Measurements from ENCODE around the gene FAM110A. TPM values are rescaled to one million over a fixed set of nuclear protein-coding genes. Genes with fewer than 3 reads are reported as not detected.

Gene FAM110A
- total and polyA plus RNA-seq, 2 donors (not counting 1 experiment from before 2014, with no cell fraction given) = 15.6 to 18.4 TPM

DNA sequence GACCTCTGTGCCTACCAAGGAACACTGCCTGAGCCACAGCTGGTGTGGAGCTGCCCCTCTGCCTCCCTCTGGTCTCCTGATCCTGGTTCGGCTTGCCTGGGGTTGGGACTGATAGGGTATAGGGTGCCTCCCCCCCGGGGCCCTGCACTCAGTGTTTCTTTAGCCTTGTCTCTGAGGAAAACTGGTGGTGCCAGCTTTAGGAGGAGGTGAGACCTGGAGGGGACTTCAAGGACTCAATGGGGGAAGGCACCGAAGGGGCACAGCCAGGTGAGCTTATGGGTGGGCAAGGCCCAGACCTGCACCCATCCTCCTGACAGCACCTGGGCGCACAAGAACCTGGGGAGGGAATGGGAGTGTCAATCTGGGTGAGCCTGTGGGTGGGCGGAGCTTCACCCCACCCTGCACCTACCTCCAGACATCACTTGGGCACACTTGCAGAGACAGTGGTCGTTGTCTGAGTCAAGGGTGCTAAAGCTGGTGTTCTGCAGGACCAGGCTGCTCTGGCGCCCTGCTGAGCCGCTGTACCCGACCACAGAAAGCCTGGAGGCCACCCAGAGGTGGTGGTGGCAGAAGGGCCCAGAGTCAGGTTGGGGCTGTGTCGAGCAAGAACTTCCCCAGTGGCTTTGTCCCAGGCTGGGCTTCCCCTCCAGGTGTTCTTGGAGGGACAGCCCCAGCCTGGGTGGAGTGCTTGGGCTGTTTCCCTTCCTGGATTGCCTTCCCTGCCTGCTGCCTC, 40.5 kb downstream of the FAM110A start:
- 87% methylated on average over 8 of the region's 10 CpGs for WGBS (ENCODE audit: insufficient coverage)
- Histone ChIP-seq H3K4me3 (ENCODE audit: control extremely low read depth in 1 of 5, extremely low read depth in 1 of 5, insufficient read depth in 1 of 5, low read depth in 2 of 5, low read length in 4 of 5) (no peak overlapping the region), H3K27ac (ENCODE audit: low read length in 2 of 2) (no peak overlapping the region), H3K27me3 (replicated peaks in 1 of 4; ENCODE audit: control extremely low read depth in 1 of 4, control insufficient read depth in 3 of 4, insufficient read depth in 4 of 4, low read length in 3 of 4) (peaks cover 0 to 3% (median 0%) of the 10 kb centered on the region in 4 experiments), H2AFZ (ENCODE audit: insufficient read depth, low read depth, low read length, poor library complexity, severe bottlenecking) (no peak overlapping the region), H3K36me3 (replicated peaks in 1 of 2; ENCODE audit: control extremely low read depth in 1 of 2, control insufficient read depth in 1 of 2, extremely low read depth in 1 of 2, insufficient read depth in 2 of 2, low read length in 1 of 2) (no peaks in the 10 kb centered on the region), H3K4me2 (replicated peaks; ENCODE audit: low read depth, low read length, poor library complexity, severe bottlenecking) (no peak overlapping the region), H3K4me1 (ENCODE audit: control insufficient read depth in 2 of 2, insufficient read depth in 2 of 2, low read length in 2 of 2) (no peaks in the 10 kb centered on the region), H3K9ac (ENCODE audit: low read length) (no peak overlapping the region), H3K9me3 (ENCODE audit: control extremely low read depth in 1 of 3, control insufficient read depth in 2 of 3, insufficient read depth in 1 of 3, low read length in 2 of 3) (no peaks in the 10 kb centered on the region), H4K20me1 (ENCODE audit: control insufficient read depth, insufficient read depth, low read length, poor library complexity, severe bottlenecking) (no peaks in the 10 kb centered on the region), H3K79me2 (ENCODE audit: control insufficient read depth, insufficient read depth, low read length) (no peaks in the 10 kb centered on the region)
- no peak for ATAC-seq (ENCODE audit: low read depth)
- H3K4me1 Mint-ChIP-seq = no peaks in the 10 kb centered on the region
- CTCF ChIA-PET = no interaction called here
- TF ChIP-seq, protein P1, sequence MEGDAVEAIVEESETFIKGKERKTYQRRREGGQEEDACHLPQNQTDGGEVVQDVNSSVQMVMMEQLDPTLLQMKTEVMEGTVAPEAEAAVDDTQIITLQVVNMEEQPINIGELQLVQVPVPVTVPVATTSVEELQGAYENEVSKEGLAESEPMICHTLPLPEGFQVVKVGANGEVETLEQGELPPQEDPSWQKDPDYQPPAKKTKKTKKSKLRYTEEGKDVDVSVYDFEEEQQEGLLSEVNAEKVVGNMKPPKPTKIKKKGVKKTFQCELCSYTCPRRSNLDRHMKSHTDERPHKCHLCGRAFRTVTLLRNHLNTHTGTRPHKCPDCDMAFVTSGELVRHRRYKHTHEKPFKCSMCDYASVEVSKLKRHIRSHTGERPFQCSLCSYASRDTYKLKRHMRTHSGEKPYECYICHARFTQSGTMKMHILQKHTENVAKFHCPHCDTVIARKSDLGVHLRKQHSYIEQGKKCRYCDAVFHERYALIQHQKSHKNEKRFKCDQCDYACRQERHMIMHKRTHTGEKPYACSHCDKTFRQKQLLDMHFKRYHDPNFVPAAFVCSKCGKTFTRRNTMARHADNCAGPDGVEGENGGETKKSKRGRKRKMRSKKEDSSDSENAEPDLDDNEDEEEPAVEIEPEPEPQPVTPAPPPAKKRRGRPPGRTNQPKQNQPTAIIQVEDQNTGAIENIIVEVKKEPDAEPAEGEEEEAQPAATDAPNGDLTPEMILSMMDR (IDR thresholded peaks at IDR 0.05) = no peak
- TF ChIP-seq EZH2 (IDR thresholded peaks at IDR 0.05; ENCODE audit: borderline replicate concordance, insufficient read depth, low read depth, low read length, poor library complexity, severe bottlenecking) = no peak
- POLR2A ChIA-PET = no interaction called here
- intact Hi-C loops (cut with micrococcal nuclease) = no loop called here
- H3K27ac Mint-ChIP-seq = no peak overlapping the region
- peaks cover 13% of the 10 kb centered on the region for H3K27me3 Mint-ChIP-seq
- no peaks in the 10 kb centered on the region for H3K9me3 Mint-ChIP-seq (ENCODE audit: insufficient read depth)
- no peak for DNase-seq
- no peak overlapping the region for H3K4me3 Mint-ChIP-seq

DNA sequence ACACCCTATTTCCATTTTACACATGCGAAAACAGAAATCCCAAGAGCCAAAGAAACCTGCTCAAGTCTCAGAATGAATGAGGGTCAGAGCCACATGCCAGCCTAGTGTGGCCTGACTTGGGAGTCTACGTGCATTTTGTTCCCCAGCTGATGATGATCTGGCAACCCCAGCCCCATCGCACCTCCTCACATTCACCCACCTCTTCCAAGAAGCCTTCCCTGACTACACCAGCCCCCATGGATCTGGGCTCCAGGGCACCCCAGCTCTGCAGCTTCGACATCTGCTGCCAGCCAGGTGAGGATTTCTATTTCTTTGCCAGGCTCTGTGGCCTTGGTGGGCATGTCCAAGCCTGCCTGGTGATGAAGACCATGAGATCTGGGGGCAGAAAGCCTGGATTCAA, 41.6 kb downstream of the FAM110A start:
- no peak for ATAC-seq (ENCODE audit: low read depth)
- H4K20me1 ChIP-seq (ENCODE audit: control insufficient read depth, insufficient read depth, low read length, poor library complexity, severe bottlenecking) = no peaks in the 10 kb centered on the region
- H3K9ac ChIP-seq (ENCODE audit: low read length) = no peak overlapping the region
- H3K9me3 ChIP-seq (ENCODE audit: control extremely low read depth in 1 of 3, control insufficient read depth in 2 of 3, insufficient read depth in 1 of 3, low read length in 2 of 3) = no peaks in the 10 kb centered on the region
- POLR2A ChIA-PET = no interaction called here
- TF ChIP-seq EZH2 (IDR thresholded peaks at IDR 0.05; ENCODE audit: borderline replicate concordance, insufficient read depth, low read depth, low read length, poor library complexity, severe bottlenecking) = no peak
- TF ChIP-seq, protein P1 (IDR thresholded peaks at IDR 0.05) = no peak
- Mint-ChIP-seq H3K9me3 (ENCODE audit: insufficient read depth) (no peaks in the 10 kb centered on the region), H3K4me3 (no peak overlapping the region), H3K4me1 (no peaks in the 10 kb centered on the region), H3K27ac (no peak overlapping the region), H3K27me3 (peaks cover 9% of the 10 kb centered on the region)
- WGBS (ENCODE audit: insufficient coverage) = 86% methylated on average over 4 of the region's 4 CpGs
- no peaks in the 10 kb centered on the region for H3K4me1 ChIP-seq (ENCODE audit: control insufficient read depth in 2 of 2, insufficient read depth in 2 of 2, low read length in 2 of 2)
- no peak overlapping the region for H2AFZ ChIP-seq (ENCODE audit: insufficient read depth, low read depth, low read length, poor library complexity, severe bottlenecking)
- H3K4me3 ChIP-seq (ENCODE audit: control extremely low read depth in 1 of 5, extremely low read depth in 1 of 5, insufficient read depth in 1 of 5, low read depth in 2 of 5, low read length in 4 of 5) = no peak overlapping the region
- no peak overlapping the region for H3K27ac ChIP-seq (ENCODE audit: low read length in 2 of 2)
- H3K79me2 ChIP-seq (ENCODE audit: control insufficient read depth, insufficient read depth, low read length) = no peaks in the 10 kb centered on the region
- no peaks in the 10 kb centered on the region for H3K27me3 ChIP-seq (replicated peaks in 1 of 4; ENCODE audit: control extremely low read depth in 1 of 4, control insufficient read depth in 3 of 4, insufficient read depth in 4 of 4, low read length in 3 of 4)
- no peaks in the 10 kb centered on the region for H3K36me3 ChIP-seq (replicated peaks in 1 of 2; ENCODE audit: control extremely low read depth in 1 of 2, control insufficient read depth in 1 of 2, extremely low read depth in 1 of 2, insufficient read depth in 2 of 2, low read length in 1 of 2)
- CTCF ChIA-PET = no interaction called here
- H3K4me2 ChIP-seq (replicated peaks; ENCODE audit: low read depth, low read length, poor library complexity, severe bottlenecking) = no peak overlapping the region
- intact Hi-C loops (cut with micrococcal nuclease) = loop anchor here (5.0 kb wide), 1 partner anchor 58 kb away; no protein-coding TSS in a partner anchor
- DNase-seq = no peak

Data from B cell (primary cell).